ENCODE measurements around the gene TRAF1. TPM values are rescaled to one million over a fixed set of nuclear protein-coding genes. Genes with fewer than 3 reads are reported as not detected.
A peak's percentile ranks its signal among the peaks of the same experiment; 100 is the strongest.

TRAF1 gene
- total RNA-seq, 3 donors from 2014 or later = 2.9 to 5.5 (median 3.8) TPM

DNA sequence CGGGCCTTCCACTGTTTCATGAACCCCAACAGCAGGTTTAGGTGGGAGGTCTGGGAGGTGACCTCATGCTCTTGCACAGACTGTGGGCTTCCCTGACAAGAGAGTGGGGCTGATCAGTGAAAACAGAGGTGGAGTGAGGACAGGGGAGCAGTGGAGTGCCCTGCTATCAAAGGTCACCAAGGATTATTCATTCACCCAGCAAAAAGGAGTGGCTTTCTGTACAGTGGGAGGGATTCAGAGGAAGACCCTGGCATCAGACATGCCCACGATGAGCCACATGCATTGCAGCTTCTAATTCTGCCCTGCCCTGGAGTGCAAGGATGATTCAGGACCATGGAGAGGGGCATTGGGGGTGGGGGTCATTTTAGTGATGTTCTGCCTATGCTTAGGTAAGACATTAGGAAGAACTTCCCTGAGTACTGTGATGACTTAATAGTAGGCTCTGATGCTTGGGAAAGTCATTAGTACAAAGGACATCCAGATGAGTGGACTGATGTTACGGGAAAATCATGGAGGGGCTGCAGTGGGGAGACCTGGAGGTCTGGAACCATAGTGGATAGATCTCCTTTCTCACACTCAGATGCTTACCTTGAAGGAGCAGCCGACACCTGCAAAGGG lies 12.8 kb downstream of the TRAF1 start:
- H3K36me3 ChIP-seq (ENCODE audit: low read depth) = no peaks in the 10 kb centered on the region
- TF ChIP-seq, protein P1, sequence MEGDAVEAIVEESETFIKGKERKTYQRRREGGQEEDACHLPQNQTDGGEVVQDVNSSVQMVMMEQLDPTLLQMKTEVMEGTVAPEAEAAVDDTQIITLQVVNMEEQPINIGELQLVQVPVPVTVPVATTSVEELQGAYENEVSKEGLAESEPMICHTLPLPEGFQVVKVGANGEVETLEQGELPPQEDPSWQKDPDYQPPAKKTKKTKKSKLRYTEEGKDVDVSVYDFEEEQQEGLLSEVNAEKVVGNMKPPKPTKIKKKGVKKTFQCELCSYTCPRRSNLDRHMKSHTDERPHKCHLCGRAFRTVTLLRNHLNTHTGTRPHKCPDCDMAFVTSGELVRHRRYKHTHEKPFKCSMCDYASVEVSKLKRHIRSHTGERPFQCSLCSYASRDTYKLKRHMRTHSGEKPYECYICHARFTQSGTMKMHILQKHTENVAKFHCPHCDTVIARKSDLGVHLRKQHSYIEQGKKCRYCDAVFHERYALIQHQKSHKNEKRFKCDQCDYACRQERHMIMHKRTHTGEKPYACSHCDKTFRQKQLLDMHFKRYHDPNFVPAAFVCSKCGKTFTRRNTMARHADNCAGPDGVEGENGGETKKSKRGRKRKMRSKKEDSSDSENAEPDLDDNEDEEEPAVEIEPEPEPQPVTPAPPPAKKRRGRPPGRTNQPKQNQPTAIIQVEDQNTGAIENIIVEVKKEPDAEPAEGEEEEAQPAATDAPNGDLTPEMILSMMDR (IDR thresholded peaks at IDR 0.05) = no peak

GRCh38 chr9:120912958-120913646 lies 13.5 kb downstream of the TRAF1 start:
- intact Hi-C loops (cut with DNase I, micrococcal nuclease) = no loop called here
- Histone ChIP-seq H3K36me3 (ENCODE audit: low read depth) (no peaks in the 10 kb centered on the region), H3K4me1 (ENCODE audit: low read depth) (no peaks in the 10 kb centered on the region), H3K9me3 (no peaks in the 10 kb centered on the region), H3K4me3 (no peak overlapping the region)
- TF ChIP-seq, protein P1 (IDR thresholded peaks at IDR 0.05) = no peak
- ATAC-seq = no peak
- no peak for DNase-seq

More for the DNA sequence above, 12.8 kb downstream of the TRAF1 start:
- Histone ChIP-seq H3K4me3 (no peak overlapping the region), H3K4me1 (ENCODE audit: low read depth) (no peaks in the 10 kb centered on the region), H3K9me3 (no peaks in the 10 kb centered on the region)
- intact Hi-C loops (cut with DNase I, micrococcal nuclease) = no loop called here
- DNase-seq (no peak), ATAC-seq (no peak)

DNA sequence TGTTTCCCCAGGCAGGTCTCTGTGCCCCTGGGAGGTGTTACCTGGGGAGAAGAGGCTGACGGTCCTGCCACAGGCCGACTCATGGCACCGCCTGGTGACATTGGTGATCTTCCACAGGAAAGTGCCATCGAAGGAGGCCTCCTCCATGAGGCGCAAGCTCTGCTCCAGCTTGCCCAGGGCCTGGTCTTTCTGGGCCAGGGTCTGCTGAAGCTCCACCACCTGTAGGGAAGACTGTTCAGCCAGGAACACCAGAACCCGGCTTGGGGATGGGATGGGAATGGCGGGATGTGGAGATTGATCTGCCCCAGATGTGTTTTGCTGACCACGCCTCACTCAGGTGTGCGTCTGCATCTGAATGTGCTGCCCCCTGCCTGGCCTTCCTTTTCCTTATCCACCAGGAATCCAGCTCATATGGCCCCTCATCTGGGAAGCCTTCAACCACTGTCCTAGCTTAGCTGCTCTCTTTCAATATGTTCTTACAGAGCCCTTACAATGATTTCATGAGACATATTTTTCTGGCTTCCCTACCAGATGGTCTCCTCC lies 15.2 kb downstream of the TRAF1 start:
- H3K36me3 ChIP-seq (ENCODE audit: low read depth) = no peaks in the 10 kb centered on the region
- DNase-seq (no peak), ATAC-seq (no peak)
- TF ChIP-seq, protein P1 (IDR thresholded peaks at IDR 0.05) = no peak
- no peaks in the 10 kb centered on the region for H3K9me3 ChIP-seq
- H3K4me1 ChIP-seq (ENCODE audit: low read depth) = no peaks in the 10 kb centered on the region
- intact Hi-C loops (cut with DNase I, micrococcal nuclease) = no loop called here
- H3K4me3 ChIP-seq = no peak overlapping the region

- no peak for DNase-seq
- no peak for ATAC-seq
- TF ChIP-seq, protein P1 (IDR thresholded peaks at IDR 0.05) = no peak
- intact Hi-C loops (cut with DNase I, micrococcal nuclease) = no loop called here
- Histone ChIP-seq H3K9me3 (no peaks in the 10 kb centered on the region), H3K4me3 (no peak overlapping the region), H3K36me3 (ENCODE audit: low read depth) (no peaks in the 10 kb centered on the region), H3K4me1 (ENCODE audit: low read depth) (no peaks in the 10 kb centered on the region)
Measured at GRCh38 chr9:120910643-120911042, 16.0 kb downstream of the TRAF1 start.

DNA sequence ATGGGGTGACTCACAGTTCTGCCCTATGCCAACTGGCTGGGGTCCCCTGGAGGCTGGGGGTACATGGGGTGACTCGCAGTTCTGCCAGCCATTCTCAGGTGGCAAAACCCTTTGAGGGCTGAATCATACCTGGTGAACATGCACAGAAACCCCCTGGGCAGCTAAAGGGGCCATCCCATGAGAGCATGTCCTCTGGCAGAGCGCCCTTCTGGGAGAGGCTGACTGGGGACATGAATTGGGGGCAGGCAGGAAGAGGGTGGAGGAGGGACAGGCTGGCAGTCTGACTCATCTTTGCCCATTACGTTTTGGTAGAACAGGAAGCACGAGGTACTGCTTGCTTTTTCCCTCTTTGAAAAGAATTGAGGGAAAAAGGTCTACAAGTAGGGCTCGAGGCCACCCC lies 16.7 kb downstream of the TRAF1 start:
- ATAC-seq = peak; percentile 43
- Histone ChIP-seq H3K36me3 (ENCODE audit: low read depth) (no peaks in the 10 kb centered on the region), H3K4me1 (ENCODE audit: low read depth) (no peaks in the 10 kb centered on the region), H3K4me3 (no peak overlapping the region), H3K9me3 (no peaks in the 10 kb centered on the region)
- intact Hi-C loops (cut with DNase I, micrococcal nuclease) = no loop called here
- DNase-seq = no peak
- TF ChIP-seq, protein P1 (IDR thresholded peaks at IDR 0.05) = no peak

All from mucosa of descending colon (tissue), 3 donors.